Measurements from ENCODE around the gene MVB12B.

- TF ChIP-seq CTCF (IDR thresholded peaks at IDR 0.05): no peak
- no peak for TF ChIP-seq POLR2A (IDR thresholded peaks at IDR 0.05)
- no peak for TF ChIP-seq POLR2AphosphoS5 (IDR thresholded peaks at IDR 0.05; ENCODE audit: insufficient read depth in 1 of 2, low read depth in 1 of 2)
Measured at GRCh38 chr9:126424511-126424910, 97.9 kb downstream of the MVB12B start.

All from vagina (tissue), 2 donors.